Right lobe of liver (tissue), 6 donors: ENCODE data around the gene LRPAP1. TPM values are rescaled to one million over a fixed set of nuclear protein-coding genes. Genes with fewer than 3 reads are reported as not detected.
"Not testable (repeated sequence)": the region's sequence is repeated elsewhere in the genome, so short reads cannot be mapped to it uniquely, and the experiment has no call there.

Experiments used
- ATAC-seq, 4 donors: fragments of 200-7000 bp; cut with Tn5 transposase; one replicate each; pipeline ENCODE4 v1.9.1; 2020; ENCODE audit warnings: mild to moderate bottlenecking in 4 of 4, moderate library complexity in 4 of 4
- DNase-seq, 3 donors: peaks; one replicate each; pipeline ENCODE4 v3.0.0-alpha.2; 2020
- H3K27ac ChIP-seq, 3 donors: fragments of 200-600 bp; one replicate each; pipeline ENCODE4 v1.8.0; 2022
- H3K27me3 ChIP-seq, 2 donors: fragments of 200-600 bp; one replicate each; pipeline ENCODE4 v1.8.0; 2022
- H3K36me3 ChIP-seq, 4 donors: fragments of 200-600 bp; sonication (generic) in 1 of 4; one replicate each; pipeline versions ENCODE4 v1.5.1 to v1.8.0; 2017 to 2022; ENCODE audit warnings: control low read depth in 1 of 4
- H3K4me1 ChIP-seq, 4 donors: fragments of 200-600 bp; sonication (generic) in 1 of 4; one replicate each; pipeline versions ENCODE4 v1.5.1 to v1.8.0; 2017 to 2022; ENCODE audit warnings: control low read depth in 1 of 4
- H3K4me3 ChIP-seq, 3 donors: fragments of 200-600 bp; one replicate each; pipeline ENCODE4 v1.8.0; 2022
- H3K9me3 ChIP-seq, 4 donors: fragments of 200-600 bp; sonication (generic) in 1 of 4; one replicate each; pipeline versions ENCODE4 v1.5.1 to v1.8.0; 2017 to 2022; ENCODE audit warnings: control low read depth in 1 of 4
- CTCF ChIP-seq, 4 donors: fragments of 200-600 bp in 3 of 4; fragments of 450-650 bp in 1 of 4; IDR thresholded peaks; one replicate each; pipeline versions ENCODE4 v1.5.1 to v1.8.0; 2016 to 2022; ENCODE audit warnings: antibody characterized with exemption in 4 of 4, mild to moderate bottlenecking in 2 of 4
- POLR2A ChIP-seq: fragments of 450-650 bp; IDR thresholded peaks from one replicate; pipeline ENCODE4 v1.6.1; 2017; ENCODE audit warnings: antibody characterized with exemption, mild to moderate bottlenecking
- WGBS: methylation state at CpG from one replicate; pipeline ENCODE4 v1.1.6; 2018; ENCODE audit warnings: low coverage, low lambda C conversion rate; ENCODE audit not compliant: insufficient coverage; ENCODE audit errors: missing lambda C conversion rate; 5-methylcytosine and 5-hydroxymethylcytosine counted together
- intact Hi-C, 2 donors: fragments of 100-400 bp; cut with DNase I; formaldehyde crosslinking; loops; one replicate each; pipeline versions ENCODE4 v1.11.2 to v1.14.1; 2022
- total RNA-seq, 6 experiments: library from RNA; depleted of rRNA in 2 of 6; stranded (reverse); fragments of >200 nt in 2 of 6; fragmentation: NEBNext Ultra II Directional in 3 of 6; extraction: Animal tissue kit (Norgen Biotek cat#: 25700) in 3 of 6; gene quantifications; one replicate each; pipeline versions ENCODE4 v1.1.0 to v1.2.4, GENCODE V29; 2016 to 2023
- donor health status: DM: no; HTN: yes; CAD: no.
- donor health status: DM: no; HTN: no; CAD: no.
- donor health status: DM: no; HTN: no; CAD: no.
- donor health status: DM: no; HTN: yes; CAD: no.
- donor health status: DM: no; HTN: yes; CAD: no.

The LRPAP1 gene
- total RNA-seq, 6 experiments from 2014 or later = 63.4 to 108 (median 85.3) TPM

DNA sequence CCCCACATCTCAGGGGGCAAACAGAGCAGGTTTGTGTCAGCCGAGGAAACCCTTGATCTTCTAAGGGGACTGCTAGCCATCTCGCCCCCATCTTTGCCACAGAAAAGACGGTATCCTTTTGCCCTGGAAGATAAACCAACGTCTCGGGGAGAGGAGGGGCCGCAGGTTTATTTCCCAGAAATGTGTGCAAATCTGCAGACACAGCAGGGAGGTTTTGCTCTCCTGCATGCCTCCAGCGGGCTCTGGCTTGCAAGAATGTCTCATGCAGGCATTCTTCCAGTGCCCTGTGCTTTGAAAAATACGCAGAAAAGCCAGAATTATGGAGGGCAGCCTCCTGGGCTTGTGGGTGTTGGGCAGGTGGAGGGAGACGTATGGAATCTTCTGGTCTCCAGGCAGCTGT, 42.6 kb upstream of the LRPAP1 start:
- 45% methylated on average over 2 of the region's 9 CpGs for WGBS
- H3K27me3 ChIP-seq, DNase-seq, H3K4me1 ChIP-seq, H3K4me3 ChIP-seq, H3K27ac ChIP-seq, ATAC-seq, intact Hi-C loops, H3K36me3 ChIP-seq, H3K9me3 ChIP-seq: not testable (repeated sequence)

DNA sequence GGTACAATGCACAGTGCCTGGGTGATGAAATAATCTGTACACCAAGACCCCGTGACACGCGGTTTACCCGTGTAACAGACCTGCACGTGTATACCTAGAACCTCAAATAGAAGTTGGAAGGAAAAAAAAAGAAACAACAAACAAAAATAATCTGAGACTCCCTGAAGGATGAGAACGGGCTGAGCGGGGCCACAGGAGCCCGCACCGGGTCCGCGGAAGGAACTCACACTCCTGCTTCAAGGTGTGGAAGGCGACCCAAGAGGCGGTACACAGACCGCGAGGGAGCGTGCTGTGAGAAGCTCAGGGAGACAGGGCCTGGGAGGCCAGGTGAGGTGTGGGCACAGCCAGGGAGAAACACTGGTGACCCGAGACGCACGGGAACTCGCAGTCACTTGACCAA, 42.1 kb upstream of the LRPAP1 start:
- H3K4me1 ChIP-seq, intact Hi-C loops, H3K9me3 ChIP-seq, H3K27ac ChIP-seq, DNase-seq, H3K4me3 ChIP-seq, H3K27me3 ChIP-seq, H3K36me3 ChIP-seq, ATAC-seq: not testable (repeated sequence)
- WGBS = 84% methylated on average over 9 of the region's 20 CpGs

DNA sequence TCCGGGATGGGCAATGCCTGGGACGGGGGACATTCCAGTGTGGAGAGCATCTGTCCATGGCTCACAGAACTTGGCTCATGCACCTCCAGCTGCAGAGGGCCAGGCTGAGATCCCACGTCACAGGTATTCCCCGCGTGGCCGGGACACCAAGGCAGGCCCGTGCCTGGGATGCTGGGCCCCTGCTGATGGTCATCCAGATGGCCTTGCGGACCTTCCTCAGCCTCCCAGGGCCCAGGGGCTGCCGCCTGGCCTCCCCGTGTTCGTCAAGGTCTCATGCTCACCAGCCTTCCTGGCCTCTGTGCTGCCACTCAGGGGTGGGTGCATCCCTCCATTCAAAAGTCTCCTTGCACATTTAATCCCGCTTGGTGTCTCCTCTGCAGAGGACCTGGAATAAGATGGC, 40.9 kb upstream of the LRPAP1 start:
- no peak for ATAC-seq
- H3K27me3 ChIP-seq = no peaks in the 10 kb centered on the region
- no peaks in the 10 kb centered on the region for H3K36me3 ChIP-seq
- no peaks in the 10 kb centered on the region for H3K9me3 ChIP-seq
- peak in 2 of 3 donors; percentile 38 to 46 for DNase-seq
- 83% methylated on average over 1 of the region's 12 CpGs for WGBS
- H3K27ac ChIP-seq = no peak overlapping the region
- no peak for TF ChIP-seq CTCF (IDR thresholded peaks at IDR 0.05)
- intact Hi-C loops = no loop called here
- H3K4me3 ChIP-seq = no peak overlapping the region
- H3K4me1 ChIP-seq = no peaks in the 10 kb centered on the region

- WGBS = 70% methylated on average over 2 of the region's 13 CpGs
- H3K4me3 ChIP-seq = no peak overlapping the region
- no peaks in the 10 kb centered on the region for H3K9me3 ChIP-seq
- no peaks in the 10 kb centered on the region for H3K4me1 ChIP-seq
- TF ChIP-seq POLR2A = no peak
- TF ChIP-seq CTCF (IDR thresholded peaks at IDR 0.05) = no peak
- DNase-seq = peak in 1 of 3 donors; percentile 43
- intact Hi-C loops = no loop called here
- no peaks in the 10 kb centered on the region for H3K27me3 ChIP-seq
- no peaks in the 10 kb centered on the region for H3K36me3 ChIP-seq
- H3K27ac ChIP-seq = no peak overlapping the region
- ATAC-seq = no peak
These were observed 40.1 kb upstream of the LRPAP1 start for GRCh38 chr4:3572363-3572762.

DNA sequence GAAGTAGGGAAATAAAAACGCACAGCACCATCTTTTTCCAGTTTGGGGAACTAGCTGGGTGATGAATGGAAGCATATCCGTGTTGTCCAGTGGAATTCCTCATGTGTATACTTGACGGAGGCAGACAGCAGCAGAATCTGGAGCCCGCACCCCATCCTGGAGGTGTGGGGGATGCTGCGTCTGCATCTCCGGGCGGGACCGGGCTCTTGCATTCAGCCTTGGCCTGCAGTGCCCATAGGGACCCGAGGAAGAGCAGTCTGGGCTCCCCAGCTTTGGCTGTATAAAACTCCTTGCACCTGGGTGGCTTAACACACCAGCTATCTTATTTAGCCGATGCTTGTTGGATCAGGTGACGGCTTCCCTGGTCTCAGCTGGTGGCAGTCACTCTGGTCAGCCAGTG, 39.7 kb upstream of the LRPAP1 start:
- Histone ChIP-seq H3K27ac (no peak overlapping the region), H3K4me1 (no peaks in the 10 kb centered on the region), H3K9me3 (no peaks in the 10 kb centered on the region), H3K36me3 (no peaks in the 10 kb centered on the region), H3K4me3 (no peak overlapping the region), H3K27me3 (no peaks in the 10 kb centered on the region)
- TF ChIP-seq CTCF (IDR thresholded peaks at IDR 0.05) = no peak
- TF ChIP-seq POLR2A = no peak
- 69% methylated on average over 1 of the region's 11 CpGs for WGBS
- ATAC-seq (no peak), DNase-seq (peak in 1 of 3 donors; percentile 33)
- intact Hi-C loops = no loop called here

DNA sequence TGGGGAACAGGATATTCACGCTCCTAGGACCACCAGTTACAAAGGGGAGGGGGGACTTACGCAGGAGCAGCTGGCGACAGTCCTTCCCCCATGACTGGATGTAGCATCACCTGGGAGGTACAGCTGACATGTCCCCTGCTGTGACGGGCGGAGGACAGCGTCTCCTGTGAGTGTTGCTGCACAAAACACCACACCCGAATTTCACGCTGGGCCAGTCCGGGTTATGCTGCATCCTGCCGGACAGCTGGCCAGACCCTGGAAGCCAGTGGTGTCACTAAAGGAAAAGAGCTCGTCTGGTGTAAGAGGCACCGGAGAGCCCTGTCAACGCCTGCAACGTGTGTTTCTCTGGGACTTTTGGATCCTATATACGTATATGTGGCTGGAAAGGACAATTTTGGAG, 38.7 kb upstream of the LRPAP1 start:
- DNase-seq = peak in 1 of 3 donors; percentile 34
- H3K4me1 ChIP-seq, intact Hi-C loops, H3K36me3 ChIP-seq, ATAC-seq, H3K27me3 ChIP-seq, H3K9me3 ChIP-seq, H3K27ac ChIP-seq, H3K4me3 ChIP-seq: not testable (repeated sequence)
- 55% methylated on average over 6 of the region's 15 CpGs for WGBS

DNA sequence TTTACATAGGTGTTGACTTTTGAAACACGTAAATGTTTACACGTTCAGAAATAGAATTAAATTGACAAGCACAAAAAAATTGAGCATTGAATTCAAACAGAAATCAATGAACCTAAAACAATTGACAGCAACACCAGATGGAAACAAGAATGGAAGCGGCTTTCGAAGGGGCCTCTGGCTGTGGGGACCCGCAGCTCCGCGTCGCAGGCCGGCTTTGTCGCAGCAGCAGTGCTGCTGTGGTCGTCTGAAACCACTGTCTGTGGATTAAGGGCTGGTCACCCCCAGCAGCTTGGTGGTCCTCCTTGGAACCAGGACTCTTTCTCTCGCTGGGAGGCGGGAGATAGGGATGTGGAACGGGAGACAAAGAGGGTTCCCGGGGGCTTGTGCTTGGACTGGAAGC, 37.4 kb upstream of the LRPAP1 start:
- DNase-seq, H3K36me3 ChIP-seq, H3K27ac ChIP-seq, H3K27me3 ChIP-seq, H3K9me3 ChIP-seq, ATAC-seq, intact Hi-C loops, H3K4me3 ChIP-seq, H3K4me1 ChIP-seq: not testable (repeated sequence)
- 84% methylated on average over 3 of the region's 15 CpGs for WGBS
